PFSK-1 (cell line): ENCODE data around the gene AUTS2.

Experiments used
- POLR2AphosphoS5 ChIP-seq: IDR thresholded peaks from 2 replicates; pipeline ENCODE4 v1.6.1; 2012; ENCODE audit warnings: low read depth, mild to moderate bottlenecking, control low read depth, low read length, moderate library complexity
- SIN3A ChIP-seq: IDR thresholded peaks from 2 replicates; pipeline ENCODE4 v1.6.1; 2012; ENCODE audit warnings: mild to moderate bottlenecking, low read length, moderate library complexity, borderline replicate concordance; ENCODE audit not compliant: insufficient read depth
- TF ChIP-seq, protein P1 (sequence below), 2 experiments: IDR thresholded peaks; 2 replicates each; pipeline versions ENCODE4 v1.6.1 to v1.8.0; 2011 to 2012; ENCODE audit warnings: low read depth in 2 of 2, low read length in 2 of 2, control low read depth in 1 of 2, inconsistent platforms in 1 of 2, mild to moderate bottlenecking in 1 of 2, moderate library complexity in 1 of 2; ENCODE audit not compliant: insufficient read depth in 1 of 2

DNA sequence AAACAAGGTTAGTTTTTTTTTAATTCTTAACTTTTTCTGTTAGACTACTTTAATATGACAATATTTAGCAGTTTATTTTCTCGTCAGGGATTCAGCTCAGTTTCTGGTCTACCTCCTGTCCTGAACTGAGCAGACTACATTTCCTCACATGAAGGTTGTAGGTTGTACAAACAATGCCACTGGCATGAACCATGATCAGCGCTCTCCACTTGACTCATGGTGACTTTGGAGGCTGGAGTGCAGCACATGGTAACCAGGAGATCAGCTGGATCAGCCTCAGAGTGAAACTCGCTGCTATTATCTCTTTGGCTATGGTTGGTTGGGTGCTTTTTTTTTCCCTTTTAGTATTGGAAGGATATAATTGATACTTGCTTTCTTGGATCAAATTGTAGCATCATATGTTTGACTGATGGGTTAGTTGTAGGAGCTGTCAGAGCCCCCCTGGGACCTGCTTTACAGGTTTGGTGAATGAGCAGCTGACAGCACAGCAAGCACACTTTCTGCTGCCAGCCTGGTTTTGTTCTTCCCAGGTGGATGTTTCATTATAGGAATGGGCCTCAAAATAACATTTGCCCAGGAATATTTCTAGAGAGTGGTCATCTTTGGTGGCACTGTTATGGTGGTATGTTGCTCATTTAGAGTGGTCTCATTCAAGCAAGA is 556.4 kb downstream of the AUTS2 start:
- TF ChIP-seq POLR2AphosphoS5, result no peak
- TF ChIP-seq, protein P1, sequence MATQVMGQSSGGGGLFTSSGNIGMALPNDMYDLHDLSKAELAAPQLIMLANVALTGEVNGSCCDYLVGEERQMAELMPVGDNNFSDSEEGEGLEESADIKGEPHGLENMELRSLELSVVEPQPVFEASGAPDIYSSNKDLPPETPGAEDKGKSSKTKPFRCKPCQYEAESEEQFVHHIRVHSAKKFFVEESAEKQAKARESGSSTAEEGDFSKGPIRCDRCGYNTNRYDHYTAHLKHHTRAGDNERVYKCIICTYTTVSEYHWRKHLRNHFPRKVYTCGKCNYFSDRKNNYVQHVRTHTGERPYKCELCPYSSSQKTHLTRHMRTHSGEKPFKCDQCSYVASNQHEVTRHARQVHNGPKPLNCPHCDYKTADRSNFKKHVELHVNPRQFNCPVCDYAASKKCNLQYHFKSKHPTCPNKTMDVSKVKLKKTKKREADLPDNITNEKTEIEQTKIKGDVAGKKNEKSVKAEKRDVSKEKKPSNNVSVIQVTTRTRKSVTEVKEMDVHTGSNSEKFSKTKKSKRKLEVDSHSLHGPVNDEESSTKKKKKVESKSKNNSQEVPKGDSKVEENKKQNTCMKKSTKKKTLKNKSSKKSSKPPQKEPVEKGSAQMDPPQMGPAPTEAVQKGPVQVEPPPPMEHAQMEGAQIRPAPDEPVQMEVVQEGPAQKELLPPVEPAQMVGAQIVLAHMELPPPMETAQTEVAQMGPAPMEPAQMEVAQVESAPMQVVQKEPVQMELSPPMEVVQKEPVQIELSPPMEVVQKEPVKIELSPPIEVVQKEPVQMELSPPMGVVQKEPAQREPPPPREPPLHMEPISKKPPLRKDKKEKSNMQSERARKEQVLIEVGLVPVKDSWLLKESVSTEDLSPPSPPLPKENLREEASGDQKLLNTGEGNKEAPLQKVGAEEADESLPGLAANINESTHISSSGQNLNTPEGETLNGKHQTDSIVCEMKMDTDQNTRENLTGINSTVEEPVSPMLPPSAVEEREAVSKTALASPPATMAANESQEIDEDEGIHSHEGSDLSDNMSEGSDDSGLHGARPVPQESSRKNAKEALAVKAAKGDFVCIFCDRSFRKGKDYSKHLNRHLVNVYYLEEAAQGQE (IDR thresholded peaks at IDR 0.05; ENCODE audit: insufficient read depth in 1 of 2, low read depth in 2 of 2, low read length in 2 of 2), result no peak
- TF ChIP-seq SIN3A, result no peak
